ENCODE data around the gene CACNA2D4.
A peak's percentile ranks its signal among the peaks of the same experiment; 100 is the strongest.
"Not testable (repeated sequence)": the region's sequence is repeated elsewhere in the genome, so short reads cannot be mapped to it uniquely, and the experiment has no call there.

The CACNA2D4 gene

DNA sequence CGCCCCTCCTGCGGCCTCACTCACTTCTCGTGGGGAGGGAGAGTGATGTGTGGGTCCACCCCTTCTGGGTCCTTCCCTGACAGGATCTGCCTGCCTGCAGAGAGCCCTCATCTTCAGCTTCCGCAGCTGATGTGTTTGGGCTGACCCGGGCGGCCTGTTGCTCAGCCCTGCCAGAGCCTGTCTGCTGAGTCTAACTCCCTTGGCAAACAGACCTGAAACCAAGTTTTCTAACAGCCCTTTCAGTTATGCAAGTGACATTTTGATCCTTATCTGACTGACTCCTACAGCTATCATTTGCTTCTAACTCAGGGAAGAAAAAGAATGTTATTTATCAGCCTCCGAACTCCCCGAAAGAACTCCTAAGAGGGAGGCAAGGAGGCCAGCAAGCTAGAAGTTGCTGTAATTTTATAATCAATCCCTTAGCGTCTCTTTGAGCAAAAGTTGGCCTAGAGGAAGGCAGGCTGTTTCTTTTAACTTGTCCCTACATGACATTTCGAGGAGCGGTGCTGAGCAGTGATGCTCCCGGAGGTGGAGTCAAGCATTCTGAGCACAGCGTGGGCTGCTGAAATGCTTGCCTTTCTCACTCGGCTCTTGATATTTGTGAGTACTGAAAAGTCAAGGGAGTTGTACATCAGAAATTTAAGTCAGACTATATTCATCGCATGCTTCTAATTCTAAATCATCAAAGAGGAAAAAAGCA lies 31.5 kb upstream of the CACNA2D4 start:
- no peak overlapping the region for H3K4me3 ChIP-seq (ENCODE audit: low read depth, low read length)
- DNase-seq (ENCODE audit: low read depth): peak; percentile 4
- TF ChIP-seq, protein P1, sequence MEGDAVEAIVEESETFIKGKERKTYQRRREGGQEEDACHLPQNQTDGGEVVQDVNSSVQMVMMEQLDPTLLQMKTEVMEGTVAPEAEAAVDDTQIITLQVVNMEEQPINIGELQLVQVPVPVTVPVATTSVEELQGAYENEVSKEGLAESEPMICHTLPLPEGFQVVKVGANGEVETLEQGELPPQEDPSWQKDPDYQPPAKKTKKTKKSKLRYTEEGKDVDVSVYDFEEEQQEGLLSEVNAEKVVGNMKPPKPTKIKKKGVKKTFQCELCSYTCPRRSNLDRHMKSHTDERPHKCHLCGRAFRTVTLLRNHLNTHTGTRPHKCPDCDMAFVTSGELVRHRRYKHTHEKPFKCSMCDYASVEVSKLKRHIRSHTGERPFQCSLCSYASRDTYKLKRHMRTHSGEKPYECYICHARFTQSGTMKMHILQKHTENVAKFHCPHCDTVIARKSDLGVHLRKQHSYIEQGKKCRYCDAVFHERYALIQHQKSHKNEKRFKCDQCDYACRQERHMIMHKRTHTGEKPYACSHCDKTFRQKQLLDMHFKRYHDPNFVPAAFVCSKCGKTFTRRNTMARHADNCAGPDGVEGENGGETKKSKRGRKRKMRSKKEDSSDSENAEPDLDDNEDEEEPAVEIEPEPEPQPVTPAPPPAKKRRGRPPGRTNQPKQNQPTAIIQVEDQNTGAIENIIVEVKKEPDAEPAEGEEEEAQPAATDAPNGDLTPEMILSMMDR (conservative IDR thresholded peaks at IDR 0.05; ENCODE audit: low read depth, low read length): no peak

DNA sequence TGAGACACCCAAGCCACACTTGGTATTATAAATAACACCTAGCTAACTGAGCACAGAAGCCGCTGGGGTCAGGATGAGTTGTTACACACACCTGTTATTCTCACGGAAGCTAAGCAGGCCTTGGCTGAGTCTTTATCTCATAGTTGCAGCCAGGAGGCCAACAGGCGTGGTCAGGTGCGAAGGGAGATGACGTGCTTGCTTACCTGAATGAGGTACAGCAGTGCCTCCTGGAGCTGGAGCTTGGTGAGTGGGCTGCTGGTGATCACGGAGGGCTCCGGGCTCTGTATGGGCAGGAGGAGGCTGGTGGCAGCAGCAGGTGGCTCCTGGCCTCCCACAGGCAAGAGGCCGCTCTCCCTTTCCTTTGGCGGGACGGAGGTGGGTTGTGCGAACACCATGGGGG lies 30.4 kb upstream of the CACNA2D4 start:
- DNase-seq (ENCODE audit: low read depth): no peak
- H3K4me3 ChIP-seq (ENCODE audit: low read depth, low read length): no peak overlapping the region
- TF ChIP-seq, protein P1 (conservative IDR thresholded peaks at IDR 0.05; ENCODE audit: low read depth, low read length): no peak

DNA sequence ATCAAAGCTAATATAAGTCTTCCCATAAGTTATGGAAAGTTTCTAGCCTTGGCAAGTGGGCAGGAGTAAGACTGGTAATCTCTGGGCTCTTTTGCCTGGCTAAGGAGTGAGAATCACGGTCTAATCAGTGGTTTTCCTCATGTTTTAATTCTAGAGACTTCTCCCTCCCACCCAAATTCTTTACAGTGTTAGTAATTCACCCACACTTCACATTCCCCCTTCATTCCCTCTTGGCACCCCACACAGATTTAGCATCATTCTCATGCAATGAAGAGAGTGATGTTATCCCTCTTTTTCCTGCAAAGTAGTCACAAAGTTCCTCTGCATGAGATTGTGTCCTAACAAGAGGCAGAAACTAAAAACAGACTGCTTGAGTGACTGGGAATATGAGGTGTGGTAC lies 28.6 kb upstream of the CACNA2D4 start:
- H3K4me3 ChIP-seq (ENCODE audit: low read depth, low read length): no peak overlapping the region
- no peak for DNase-seq (ENCODE audit: low read depth)
- TF ChIP-seq, protein P1 (conservative IDR thresholded peaks at IDR 0.05; ENCODE audit: low read depth, low read length): no peak

DNA sequence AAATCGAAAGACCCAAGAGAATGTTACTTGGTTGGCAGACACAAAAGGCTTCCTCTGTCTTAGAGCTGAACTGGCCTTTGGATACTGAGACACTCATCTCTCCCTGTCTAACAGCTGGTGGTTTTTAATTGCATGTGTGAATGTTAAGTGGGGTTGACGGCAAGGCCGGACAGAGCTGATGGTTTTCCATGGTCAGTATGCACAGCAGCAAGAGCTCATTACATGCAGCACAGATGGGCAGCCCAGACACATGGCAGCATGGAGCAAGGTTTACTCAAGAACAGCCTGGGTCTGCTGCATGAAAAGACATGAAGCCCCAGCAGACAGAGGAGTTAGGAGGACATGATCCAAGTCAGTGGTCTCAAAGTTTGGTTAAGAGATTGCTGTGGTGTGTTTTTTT lies 27.8 kb upstream of the CACNA2D4 start:
- TF ChIP-seq, protein P1 (conservative IDR thresholded peaks at IDR 0.05; ENCODE audit: low read depth, low read length): no peak
- H3K4me3 ChIP-seq (ENCODE audit: low read depth, low read length): no peak overlapping the region
- no peak for DNase-seq (ENCODE audit: low read depth)

DNA sequence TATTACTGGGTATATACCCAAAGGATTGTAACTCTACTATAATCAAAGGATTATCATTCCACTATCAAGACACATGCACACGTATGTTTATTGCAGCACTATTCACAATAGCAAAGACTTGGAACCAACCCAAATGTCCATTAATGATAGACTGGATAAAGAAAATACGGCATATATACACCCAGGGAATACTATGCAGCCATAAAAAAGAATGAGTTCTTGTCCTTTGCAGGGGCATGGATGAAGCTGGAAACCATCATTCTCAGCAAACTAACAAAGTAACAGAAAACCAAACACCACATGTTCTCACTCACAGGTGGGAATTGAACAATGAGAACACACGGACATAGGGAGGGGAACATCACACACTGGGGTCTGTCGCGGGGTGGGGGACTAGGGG lies 27.1 kb upstream of the CACNA2D4 start:
- DNase-seq (ENCODE audit: low read depth); H3K4me3 ChIP-seq (ENCODE audit: low read depth, low read length): not testable (repeated sequence)

DNA sequence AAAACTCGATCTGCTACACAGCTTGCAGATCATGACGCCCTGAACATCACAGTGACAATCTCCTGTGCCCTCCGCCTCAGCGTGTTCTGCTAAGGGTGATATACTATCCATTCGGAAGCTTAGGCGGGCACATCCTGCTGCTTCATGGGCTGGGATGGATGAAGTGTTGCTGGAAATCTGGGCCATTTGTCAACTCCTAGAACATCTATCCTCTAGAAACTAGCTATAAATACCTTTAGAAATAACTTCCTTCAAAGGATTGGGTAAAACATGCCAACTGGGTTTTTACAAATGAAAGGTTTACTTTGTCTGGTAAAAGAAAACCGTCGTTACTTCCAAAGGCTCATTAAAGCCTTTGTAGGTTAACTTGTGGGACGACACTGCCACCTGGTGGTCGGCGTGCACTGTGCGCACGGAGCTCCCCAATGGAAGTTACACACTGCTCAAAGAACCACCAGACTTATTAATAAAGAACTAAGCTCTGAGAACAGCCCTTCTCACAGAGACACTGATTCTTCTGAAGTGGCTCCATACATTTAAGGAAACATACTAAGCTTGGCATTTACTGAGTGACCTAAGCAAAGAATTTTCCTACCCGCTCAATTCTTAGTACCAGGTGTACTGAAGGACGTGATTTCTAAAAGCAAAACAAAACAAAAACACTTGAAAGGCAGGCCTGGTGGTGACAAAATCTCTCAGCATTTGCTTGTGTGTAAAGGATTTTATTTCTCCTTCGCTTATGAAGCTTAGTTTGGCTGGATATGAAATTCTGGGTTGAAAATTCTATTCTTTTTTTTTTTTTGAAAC lies 21.6 kb upstream of the CACNA2D4 start:
- TF ChIP-seq, protein P1 (conservative IDR thresholded peaks at IDR 0.05; ENCODE audit: low read depth, low read length): peak; percentile 98
- no peak overlapping the region for H3K4me3 ChIP-seq (ENCODE audit: low read depth, low read length)
- peak; percentile 90 for DNase-seq (ENCODE audit: low read depth)

DNA sequence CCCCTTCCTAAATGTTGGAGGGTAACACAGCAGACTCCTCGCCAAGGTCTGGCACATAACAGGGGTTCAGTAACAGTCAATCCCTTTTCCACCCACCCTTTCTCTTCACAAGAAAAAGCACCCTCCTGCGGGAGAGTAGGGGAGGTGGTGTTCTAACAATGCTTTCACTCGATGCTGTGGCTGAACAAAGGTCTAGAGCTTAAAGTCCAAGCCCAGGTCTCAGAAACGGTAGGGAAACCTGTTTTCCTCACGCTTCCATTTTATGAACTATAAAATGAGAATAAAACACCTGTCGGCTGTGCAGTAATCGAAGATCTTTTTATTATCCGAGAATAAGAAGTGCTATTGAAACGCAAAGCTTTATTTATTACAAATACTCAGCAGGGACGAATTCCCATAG lies 20.9 kb upstream of the CACNA2D4 start:
- H3K4me3 ChIP-seq (ENCODE audit: low read depth, low read length): no peak overlapping the region
- no peak for DNase-seq (ENCODE audit: low read depth)
- TF ChIP-seq, protein P1 (conservative IDR thresholded peaks at IDR 0.05; ENCODE audit: low read depth, low read length): no peak

Measured in choroid plexus epithelial cell (primary cell).